ENCODE measurements around the gene RPA4.
"Not testable (repeated sequence)": the region's sequence is repeated elsewhere in the genome, so short reads cannot be mapped to it uniquely, and the experiment has no call there.

RPA4 gene, protein sequence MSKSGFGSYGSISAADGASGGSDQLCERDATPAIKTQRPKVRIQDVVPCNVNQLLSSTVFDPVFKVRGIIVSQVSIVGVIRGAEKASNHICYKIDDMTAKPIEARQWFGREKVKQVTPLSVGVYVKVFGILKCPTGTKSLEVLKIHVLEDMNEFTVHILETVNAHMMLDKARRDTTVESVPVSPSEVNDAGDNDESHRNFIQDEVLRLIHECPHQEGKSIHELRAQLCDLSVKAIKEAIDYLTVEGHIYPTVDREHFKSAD

DNA sequence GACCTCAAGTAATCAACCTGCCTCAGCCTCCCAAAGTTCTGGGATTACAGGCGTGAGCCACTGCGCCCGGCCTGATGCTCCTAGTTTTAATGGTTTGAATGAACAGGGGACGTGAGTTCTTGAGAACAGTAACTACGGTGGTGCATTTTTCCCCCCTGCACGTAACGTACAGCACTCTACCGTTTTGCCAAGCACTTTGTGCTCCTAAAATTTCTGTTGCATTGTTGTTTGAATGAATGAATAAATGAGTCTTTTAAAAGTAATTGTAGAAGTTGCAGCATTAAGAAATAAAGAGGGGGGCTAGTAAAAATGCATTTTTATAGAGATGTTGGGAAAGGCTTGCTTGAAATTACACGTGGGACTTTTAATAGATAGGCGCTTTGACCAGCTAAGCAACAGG is at the start of gene RPA4:
Gene RPA4 (plus strand): TSS at position 301 of the 400 bp plus-strand sequence. CDS start 403 bp downstream, outside the sequence.
- H3K4me3 ChIP-seq (ENCODE audit: low read depth, low read length) = no peak within 1 kb of the TSS

- H3K4me3 ChIP-seq (ENCODE audit: low read depth, low read length) = no peak overlapping the region
Observed at GRCh38 chrX:96834137-96834536, 49.6 kb upstream of the RPA4 start.

DNA sequence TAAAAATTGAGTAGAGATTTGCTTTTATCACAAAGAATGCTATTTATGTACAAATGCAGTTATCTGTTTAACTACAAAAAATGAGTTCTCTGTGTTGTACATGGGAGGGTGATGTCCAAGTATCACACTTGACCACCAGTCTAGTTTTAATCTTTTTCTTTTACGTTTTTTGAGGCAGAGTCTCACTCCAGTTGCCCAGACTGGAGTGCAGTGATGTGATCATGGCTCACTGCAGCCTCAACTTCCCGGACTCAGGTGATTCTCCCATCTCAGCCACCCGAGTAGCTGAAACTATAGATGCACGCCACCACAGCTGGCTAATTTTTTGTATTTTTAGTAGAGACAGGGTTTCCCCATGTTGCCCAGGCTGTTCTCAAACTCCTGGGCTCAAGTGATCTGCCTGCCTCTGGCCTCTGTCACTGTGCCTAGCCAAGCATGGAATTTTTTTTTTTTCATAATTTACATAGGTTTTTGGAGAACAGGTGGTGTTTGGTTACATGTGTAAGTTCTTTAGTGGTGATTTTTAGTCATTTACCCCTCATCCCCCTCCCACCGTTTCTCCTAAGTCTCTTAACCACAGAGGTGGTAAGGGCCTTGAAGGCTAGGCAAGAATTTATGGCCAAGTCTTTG is 47.9 kb upstream of the RPA4 start:
- H3K4me3 ChIP-seq (ENCODE audit: low read depth, low read length) = no peak overlapping the region

GRCh38 chrX:96837808-96838207 is 45.9 kb upstream of the RPA4 start:
- no peak overlapping the region for H3K4me3 ChIP-seq (ENCODE audit: low read depth, low read length)

GRCh38 chrX:96838537-96838936 is 45.2 kb upstream of the RPA4 start:
- H3K4me3 ChIP-seq (ENCODE audit: low read depth, low read length) = no peak overlapping the region

DNA sequence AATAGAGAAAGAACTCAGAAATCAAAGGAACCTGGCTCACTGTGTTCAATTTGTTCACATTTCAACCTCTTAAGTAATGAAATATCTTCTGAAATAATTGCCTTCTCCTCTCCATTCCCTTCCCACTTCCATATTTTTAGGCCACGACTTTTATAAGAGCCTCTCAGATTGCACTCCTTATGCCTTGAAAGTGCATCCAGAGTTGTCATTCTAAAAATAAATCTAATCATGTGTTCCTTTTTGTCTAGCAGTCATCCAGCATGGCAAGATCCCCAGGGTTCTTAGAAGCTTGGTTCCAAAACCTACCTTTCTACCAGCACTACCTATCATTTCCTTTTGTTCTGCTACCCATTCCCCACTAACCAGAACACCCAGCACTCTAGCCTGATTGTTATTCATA is 42.4 kb upstream of the RPA4 start:
- H3K4me3 ChIP-seq (ENCODE audit: low read depth, low read length) = no peak overlapping the region

- H3K4me3 ChIP-seq (ENCODE audit: low read depth, low read length) = not testable (repeated sequence)
Observed at GRCh38 chrX:96841866-96842265, 41.8 kb upstream of the RPA4 start.

GRCh38 chrX:96843566-96843965 is 40.1 kb upstream of the RPA4 start:
- H3K4me3 ChIP-seq (ENCODE audit: low read depth, low read length) = no peak overlapping the region

DNA sequence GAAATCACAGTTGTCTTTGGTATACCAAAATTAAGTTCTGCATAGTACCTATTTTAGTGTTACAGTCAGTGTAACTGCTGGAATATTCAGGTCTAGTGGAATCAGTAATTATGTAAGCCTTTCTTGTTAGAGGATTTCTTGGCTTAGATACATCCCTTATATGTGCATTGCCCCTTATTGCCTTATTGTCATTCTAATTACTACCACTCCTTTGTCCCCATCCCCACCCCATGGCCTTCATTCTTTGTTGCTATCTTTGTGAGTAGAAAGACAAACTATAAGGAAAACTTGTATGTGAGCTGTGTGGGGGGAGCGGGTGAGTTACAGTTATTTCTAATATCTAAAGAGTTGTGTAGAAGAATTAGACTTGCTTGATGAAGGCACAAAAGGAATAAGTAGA is 36.9 kb upstream of the RPA4 start:
- no peak overlapping the region for H3K4me3 ChIP-seq (ENCODE audit: low read depth, low read length)

DNA sequence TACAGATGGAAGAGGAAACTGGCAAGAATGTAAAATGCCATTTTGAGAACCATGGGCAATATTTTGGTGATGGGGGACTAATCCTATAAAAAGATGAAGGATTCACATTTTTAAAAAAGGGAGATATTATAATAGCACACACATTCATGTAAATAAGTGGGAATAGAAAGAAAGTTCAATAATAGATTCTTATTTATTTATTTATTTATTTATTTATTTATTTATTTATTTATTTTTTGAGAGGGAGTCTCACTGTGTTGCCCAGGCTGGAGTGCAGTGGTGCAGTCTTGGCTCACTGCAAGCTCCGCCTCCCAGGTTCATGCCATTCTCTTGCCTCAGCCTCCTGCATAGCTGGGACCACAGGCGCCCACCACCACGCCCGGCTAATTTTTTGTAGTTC is 24.3 kb upstream of the RPA4 start:
- not testable (repeated sequence) for H3K4me3 ChIP-seq (ENCODE audit: low read depth, low read length)

DNA sequence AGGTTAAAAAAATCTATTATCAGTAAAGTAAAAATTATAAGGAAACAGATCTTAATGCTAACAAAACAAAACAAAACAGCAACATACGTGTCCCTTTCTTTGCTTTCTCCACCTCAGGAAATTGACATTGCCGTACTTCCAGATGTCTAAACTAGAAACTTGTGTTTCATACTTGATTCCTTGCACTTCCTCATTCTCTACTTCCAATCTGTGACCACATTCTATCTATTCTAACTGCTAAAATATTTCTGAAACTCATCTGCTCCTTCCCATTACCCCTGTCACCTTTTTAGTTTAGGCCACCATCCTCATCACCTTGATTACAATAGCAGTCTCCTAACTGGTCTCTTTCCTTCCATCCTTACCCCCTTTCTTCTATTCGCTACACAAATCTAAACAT is 22.5 kb upstream of the RPA4 start:
- H3K4me3 ChIP-seq (ENCODE audit: low read depth, low read length) = no peak overlapping the region

- H3K4me3 ChIP-seq (ENCODE audit: low read depth, low read length) = no peak overlapping the region
Observed at GRCh38 chrX:96861661-96862060, 22.0 kb upstream of the RPA4 start.

DNA sequence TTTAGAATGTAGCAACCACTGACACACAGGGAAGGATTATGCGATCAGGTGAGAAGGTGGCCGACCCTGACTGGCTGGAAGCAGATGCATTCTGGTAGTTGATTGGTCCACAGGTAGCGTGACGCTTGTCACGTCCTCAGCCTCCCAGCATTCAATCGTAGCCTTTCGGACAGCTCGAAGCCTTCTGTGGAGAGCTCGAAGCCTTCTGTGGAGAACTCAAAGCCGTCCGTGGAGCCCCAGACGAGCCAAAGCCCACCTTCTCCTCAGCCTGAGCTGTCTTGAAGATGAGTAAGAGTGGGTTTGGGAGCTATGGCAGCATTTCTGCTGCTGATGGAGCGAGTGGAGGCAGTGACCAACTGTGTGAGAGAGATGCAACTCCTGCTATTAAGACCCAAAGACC is 319 bp downstream of the RPA4 start:
- no peak overlapping the region for H3K4me3 ChIP-seq (ENCODE audit: low read depth, low read length)

DNA sequence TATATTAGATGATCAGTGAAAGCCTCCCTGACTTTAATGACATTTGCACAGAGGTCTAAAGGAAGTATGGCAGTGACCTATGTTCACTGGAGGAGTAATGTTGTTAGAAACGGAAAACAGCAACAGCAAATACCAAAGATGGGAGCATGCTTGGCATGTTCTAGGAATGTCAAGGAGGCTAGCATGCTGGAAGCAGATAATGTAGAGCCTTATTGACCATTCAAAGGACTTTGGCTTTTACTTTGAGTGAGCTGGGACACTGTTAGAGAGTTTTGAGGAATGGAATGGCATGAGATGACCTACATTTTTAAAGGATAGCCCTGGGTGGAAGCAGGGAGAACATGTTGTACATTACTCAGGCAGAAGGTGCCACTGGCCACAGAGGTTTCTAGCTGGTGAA is 6.0 kb downstream of the RPA4 start:
- no peak overlapping the region for H3K4me3 ChIP-seq (ENCODE audit: low read depth, low read length)

GRCh38 chrX:96906741-96907140 is 23.0 kb downstream of the RPA4 start:
- H3K4me3 ChIP-seq (ENCODE audit: low read depth, low read length) = no peak overlapping the region

DNA sequence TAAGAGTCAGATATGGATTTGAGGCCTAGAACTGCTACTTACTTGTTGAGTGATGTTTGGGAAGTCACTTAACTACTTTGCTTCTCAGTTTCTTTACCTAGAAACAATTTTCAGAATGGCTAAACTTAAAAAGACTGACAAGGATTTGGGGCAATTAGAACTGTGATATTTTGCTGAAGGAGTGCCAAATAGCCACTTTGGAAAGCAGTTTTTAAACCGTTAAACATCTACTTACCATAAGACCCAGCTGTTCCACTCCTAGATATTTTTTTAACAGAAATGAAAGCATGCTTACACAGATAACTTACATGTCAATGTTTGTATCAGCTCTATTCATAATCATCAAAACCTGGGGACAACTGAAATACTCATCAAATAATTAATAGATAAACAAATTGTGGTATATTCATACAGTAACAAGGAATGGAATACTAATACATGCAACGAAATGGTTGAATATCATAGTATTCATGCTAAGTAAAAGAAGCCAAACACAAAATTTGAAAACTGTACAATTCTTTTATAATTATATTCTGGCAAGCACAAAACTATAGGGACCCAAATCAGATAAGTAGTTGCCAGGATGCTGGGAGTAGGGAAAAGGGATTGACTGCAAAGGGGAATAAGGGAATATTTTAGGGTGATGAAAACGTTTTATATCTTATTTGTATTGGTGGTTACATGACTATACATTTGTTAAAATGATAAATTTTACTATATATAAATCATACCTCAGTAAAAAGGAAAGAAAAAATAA is 24.0 kb downstream of the RPA4 start:
- H3K4me3 ChIP-seq (ENCODE audit: low read depth, low read length) = no peak overlapping the region

GRCh38 chrX:96909291-96909690 is 25.6 kb downstream of the RPA4 start:
- H3K4me3 ChIP-seq (ENCODE audit: low read depth, low read length) = no peak overlapping the region

DNA sequence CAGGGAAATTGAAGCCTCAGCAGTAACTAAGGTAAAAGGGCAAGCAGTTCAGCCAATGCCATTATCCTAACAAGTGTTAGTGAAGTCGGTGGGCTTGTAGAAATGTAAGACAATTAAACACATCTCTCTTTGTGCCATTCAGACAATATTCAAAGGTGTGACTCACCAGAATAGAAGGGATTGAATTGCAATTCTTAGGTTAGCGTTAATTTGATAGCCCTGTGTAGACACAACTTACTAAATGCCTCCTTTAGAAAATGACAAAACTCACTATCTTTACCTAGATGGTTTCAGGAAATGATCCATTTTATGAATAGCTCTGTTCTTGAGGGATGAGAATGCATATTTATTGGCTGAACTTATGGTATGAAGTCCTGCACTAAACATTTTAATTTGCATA is 35.2 kb downstream of the RPA4 start:
- no peak overlapping the region for H3K4me3 ChIP-seq (ENCODE audit: low read depth, low read length)

DNA sequence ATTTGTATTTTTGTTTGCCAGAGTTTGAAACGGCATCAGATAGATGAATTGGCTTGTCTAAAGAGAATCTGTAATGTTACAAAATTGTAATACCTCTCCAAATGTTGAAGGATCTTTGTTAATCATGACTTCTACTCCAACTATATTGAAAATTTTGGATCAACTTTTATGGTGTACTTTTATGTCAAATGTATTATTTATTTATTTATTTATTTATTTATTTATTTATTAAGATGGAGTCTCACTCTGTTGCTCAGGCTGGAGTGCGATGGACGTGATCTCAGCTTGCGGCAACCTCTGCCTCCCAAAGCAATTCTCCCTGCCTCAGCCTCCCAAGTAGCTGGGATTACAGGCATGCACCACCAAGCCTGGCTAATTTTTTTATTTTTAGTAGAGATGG is 36.0 kb downstream of the RPA4 start:
- no peak overlapping the region for H3K4me3 ChIP-seq (ENCODE audit: low read depth, low read length)

GRCh38 chrX:96924581-96924980 is 40.9 kb downstream of the RPA4 start:
- no peak overlapping the region for H3K4me3 ChIP-seq (ENCODE audit: low read depth, low read length)

DNA sequence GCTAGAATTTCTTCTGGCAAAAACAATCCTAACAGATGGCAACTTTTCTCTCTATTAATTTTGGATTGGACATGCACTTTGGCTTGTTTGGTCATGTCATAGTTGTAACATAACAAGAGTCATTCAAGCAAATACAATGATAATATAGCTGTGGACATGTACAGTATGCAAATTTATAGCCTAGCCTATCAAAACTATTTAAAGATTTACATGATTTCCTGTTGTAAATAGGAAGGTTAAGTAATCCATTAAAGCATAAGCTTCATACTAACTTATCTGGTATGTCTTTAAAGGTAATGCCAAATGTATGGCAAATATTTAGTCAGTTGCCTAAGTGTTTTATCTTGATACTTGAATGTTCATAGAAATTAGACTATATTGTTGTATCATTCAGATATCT is 45.3 kb downstream of the RPA4 start:
- no peak overlapping the region for H3K4me3 ChIP-seq (ENCODE audit: low read depth, low read length)

Data from iPS-11a (cell line).